GM18907 (cell line): ENCODE measurements around the gene PAK1.
"Not testable (repeated sequence)": the region's sequence is repeated elsewhere in the genome, so short reads cannot be mapped to it uniquely, and the experiment has no call there.

Source experiments
- ATAC-seq: cut with Tn5 transposase; IDR thresholded peaks from one replicate; pipeline ENCODE4 v1.9.1; 2021; ENCODE audit warnings: mild to moderate bottlenecking, moderate library complexity; ENCODE audit not compliant: unreplicated experiment

Gene PAK1

DNA sequence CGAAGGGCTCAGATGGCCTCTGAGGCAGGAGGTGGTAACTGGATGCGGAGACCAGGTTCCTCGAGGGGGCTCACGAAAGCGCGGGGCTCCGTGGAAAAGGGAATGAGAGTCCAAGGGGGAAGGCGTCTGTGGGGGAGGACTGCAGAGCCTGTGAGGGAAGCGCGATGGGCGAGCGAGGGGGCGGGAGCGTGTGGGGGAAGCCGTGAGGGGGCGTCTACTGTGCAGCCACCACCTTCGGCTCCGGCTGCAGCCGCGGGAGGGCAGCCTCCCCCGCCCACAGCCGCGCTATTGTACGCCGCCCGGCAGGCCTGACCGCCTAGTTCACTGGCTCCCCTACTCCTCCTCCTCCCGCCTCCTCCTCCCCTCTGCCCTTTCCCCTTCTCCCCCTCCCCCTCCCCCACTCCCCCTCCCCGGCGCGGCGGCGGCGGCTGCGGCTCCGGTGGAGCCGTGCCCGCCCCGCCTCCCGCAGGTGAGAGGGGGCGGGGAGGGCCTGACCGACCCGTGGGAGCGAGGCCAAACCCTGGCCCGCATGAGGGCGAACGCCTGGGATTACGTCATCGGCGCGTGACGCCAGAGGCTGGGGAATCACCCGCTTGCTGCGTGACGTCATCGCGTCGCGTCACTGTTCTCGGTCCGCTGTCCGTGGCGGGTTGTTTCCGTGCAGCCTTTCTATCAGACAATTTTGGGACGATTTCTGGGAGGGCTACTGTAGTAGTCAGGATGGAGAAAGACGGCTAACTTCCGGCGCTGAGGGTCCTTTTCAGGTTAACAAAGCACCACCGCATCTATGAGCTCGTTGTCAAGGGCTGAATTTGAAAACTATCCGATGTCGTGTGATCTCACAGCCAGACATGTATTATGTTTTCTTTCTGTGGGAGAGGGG is at the start of gene PAK1:
TSS of gene PAK1 (minus strand) at position 294 of the 883 bp plus-strand sequence. CDS start 81,574 bp downstream, outside the sequence.
- ATAC-seq: peak; percentile 66

DNA sequence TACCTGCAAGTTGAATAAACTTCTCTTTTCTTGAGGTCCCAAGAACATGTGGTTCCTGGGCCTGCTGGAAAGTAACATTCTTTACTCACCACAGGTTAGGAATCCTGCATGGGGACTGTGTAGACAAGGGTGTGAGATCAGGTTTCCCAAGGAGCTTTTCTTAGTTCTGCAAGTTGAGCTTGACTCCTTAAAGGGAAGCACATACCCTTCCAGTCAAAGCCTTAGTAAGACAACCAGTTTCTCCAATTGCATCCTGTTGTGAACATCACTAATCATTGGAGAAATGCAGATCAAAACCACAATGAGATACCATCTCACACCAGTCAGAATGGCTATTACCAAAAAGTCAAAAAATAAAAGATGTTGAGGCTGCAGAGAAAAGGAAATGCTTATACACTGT is 48.3 kb upstream of the PAK1 start:
- no peak for ATAC-seq

- no peak for ATAC-seq
These were observed 46.0 kb upstream of the PAK1 start for GRCh38 chr11:77519847-77520246.

DNA sequence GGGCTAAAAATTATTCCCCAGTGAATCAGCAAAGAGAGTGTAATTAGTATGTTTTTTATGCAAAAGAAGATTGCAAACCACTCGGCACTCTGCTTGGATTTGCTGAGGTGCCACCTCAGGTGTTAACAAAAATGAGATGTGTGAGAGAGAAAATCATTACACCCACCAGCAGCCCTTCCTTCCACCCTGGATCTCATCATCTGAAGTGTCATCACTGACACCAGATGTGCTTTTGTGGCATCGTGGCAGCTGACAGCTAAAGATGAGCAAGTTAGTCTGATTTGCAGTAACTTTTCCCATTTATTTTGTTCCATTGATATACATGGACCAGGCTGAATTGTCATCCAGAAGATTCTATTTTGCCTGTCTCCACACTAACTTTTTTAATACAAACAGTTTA is 44.6 kb upstream of the PAK1 start:
- ATAC-seq: no peak

- ATAC-seq: no peak
These were observed 43.9 kb upstream of the PAK1 start for GRCh38 chr11:77517753-77518152.

DNA sequence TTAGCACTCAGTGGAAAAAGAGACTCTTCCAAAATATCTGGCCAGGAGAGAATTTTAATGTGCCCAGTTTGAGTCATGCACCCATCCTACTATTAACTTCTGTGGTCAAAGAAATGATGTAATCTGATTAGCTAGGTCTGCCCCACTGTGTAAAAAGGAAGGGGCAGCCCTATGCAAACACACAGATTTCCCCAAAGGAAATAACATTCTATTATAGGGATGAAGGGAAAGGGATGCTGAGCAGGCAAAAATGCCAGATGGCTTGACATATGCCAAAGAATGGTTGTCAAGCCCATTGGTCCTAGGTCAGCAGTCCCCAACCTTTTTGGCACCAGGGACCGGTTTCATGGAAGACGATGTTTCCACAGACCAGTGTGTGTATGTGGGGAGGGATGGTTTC is 43.3 kb upstream of the PAK1 start:
- no peak for ATAC-seq

DNA sequence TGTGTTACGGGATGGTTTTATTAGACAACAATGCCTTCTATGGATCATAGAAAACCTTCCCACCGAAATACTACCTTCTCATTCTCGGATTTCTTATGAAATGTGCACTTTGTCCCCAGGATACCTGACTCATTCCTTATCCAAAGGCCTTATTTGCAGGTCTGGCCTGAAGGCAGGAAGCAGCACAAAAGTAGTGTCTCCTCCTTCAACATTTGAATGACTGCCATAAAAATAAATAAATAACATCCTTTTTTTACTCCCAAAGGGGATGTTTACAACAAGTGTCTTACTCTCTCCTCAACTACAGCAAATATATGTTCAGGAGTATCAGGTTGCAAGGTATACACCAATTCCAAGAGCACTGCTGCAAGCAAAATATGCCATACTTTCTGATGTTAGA is 41.6 kb upstream of the PAK1 start:
- ATAC-seq: no peak

- ATAC-seq: no peak
These were observed 41.2 kb upstream of the PAK1 start for GRCh38 chr11:77515063-77515462.

DNA sequence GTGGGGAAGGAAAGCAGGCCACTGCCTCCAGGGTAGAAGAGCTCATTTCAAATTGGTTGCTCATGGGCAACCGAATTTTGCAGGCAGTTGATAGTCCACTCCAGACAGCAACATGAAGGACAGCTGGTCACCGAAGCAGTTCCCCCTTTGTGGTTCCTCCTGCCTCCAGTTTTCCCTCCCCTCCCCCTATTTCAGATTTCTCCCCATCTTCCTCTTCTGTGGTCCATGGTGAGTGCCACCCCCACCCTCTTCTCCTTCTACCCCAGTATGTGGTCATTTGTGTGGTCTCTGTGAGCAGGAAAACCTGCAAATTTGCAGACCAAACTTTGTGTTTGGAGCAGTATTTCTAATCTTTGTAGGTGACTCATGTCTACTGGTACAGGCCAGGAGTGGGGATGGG is 38.2 kb upstream of the PAK1 start:
- no peak for ATAC-seq

DNA sequence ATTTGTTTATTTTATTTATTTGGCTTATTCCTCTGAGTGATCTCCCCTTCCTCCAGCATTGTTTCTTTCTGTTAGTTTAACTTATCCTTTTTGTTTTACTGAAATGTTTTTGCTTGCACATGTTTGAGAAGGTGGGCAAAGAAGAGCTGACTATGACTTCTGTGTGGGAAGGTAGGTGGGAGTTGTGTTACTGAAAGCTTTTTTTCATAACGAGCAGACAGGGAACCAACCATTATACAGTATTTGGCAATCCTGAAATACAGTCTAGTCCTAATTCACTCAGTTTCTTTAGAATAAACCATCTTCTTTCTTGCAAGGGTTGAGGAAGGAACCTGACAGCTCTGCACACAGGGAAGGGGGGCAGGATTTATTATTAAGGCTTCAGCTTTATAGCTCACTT is 37.0 kb upstream of the PAK1 start:
- no peak for ATAC-seq

- no peak for ATAC-seq
These were observed 36.2 kb upstream of the PAK1 start for GRCh38 chr11:77510095-77510494.

DNA sequence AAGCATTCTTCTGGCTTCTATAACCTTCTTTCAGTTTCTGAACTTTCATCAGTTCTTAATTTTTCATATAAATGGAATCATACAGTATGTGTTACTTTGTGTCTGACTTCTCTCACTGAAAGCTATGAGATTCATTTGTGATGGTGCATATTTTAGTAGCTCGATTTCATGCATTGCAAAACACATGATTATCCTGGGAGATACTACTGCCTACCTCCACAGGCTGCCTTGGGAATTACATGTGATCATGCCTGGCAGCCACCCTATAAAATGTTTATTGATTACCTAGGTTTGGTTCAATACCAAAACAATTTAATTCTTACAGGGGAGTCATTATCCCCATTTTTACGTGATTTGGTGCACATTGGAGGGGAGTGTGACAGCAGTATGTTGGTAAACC is 34.1 kb upstream of the PAK1 start:
- no peak for ATAC-seq

GRCh38 chr11:77506857-77507256 is 33.0 kb upstream of the PAK1 start:
- ATAC-seq: no peak

- no peak for ATAC-seq
These were observed 32.1 kb upstream of the PAK1 start for GRCh38 chr11:77505956-77506355.

DNA sequence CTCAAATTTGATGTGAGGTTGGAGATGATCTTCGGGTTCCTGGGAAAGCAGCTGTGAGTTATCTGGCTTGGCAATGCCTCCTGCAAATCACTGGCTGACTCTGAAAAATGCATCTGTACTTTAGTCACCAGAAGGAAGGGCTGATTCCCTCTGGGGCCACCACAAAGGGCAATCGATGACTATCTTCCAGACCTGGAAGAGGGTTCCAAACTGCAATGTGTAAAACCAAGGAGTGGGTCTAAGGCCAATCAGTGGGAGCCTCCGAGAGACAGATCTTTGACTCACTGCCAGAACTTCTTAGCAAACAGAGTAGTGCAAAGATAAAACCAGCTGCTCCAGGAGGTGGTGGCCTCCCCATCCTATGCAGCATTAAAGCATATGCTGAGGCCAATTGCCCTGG is 29.1 kb upstream of the PAK1 start:
- ATAC-seq: no peak

DNA sequence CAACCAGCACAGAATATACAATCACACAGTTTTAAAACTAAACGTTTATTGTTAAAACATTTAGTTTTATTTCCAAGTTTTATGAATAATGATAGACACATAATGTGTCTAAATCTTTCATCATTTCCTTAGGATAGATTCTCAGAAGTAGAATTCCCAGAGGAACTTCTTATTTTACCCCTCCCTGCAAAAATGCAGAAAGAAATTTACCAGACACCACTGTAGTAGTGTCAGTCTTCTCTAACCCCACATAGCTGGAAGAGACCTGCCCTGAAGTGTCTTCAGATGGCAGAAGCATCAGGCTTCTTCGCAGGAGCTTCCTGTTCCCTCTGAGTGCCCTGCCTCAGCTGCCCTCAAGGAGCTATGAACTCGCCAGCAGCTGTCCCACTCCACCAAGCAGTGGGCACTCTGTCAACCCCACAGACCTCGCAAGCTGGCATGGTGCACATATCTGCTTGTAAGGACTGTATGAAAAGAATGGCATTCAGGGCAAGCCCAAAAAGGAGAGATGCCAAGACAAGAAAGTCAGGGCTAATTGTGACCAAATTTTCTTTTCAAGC is 28.5 kb upstream of the PAK1 start:
- no peak for ATAC-seq

GRCh38 chr11:77501758-77502157 is 27.9 kb upstream of the PAK1 start:
- no peak for ATAC-seq

DNA sequence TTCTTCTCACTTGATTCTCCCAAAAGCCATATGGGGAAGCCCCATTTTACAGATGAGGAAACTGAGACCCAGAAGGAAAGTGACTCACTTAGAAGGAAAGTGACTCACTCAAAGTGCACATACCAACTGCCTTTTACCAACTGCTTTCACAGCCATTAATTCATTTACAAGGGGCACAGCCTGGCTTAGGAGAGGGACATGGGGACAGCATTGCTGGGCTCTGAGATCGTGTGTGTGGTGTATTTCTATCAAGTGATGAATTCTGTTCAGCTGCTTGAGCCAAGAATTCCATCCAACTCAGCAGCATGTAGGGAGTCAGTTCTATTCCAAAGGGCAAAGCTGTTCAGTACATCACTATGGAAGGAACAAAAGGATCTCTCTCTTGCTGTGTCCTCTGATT is 23.5 kb upstream of the PAK1 start:
- no peak for ATAC-seq

DNA sequence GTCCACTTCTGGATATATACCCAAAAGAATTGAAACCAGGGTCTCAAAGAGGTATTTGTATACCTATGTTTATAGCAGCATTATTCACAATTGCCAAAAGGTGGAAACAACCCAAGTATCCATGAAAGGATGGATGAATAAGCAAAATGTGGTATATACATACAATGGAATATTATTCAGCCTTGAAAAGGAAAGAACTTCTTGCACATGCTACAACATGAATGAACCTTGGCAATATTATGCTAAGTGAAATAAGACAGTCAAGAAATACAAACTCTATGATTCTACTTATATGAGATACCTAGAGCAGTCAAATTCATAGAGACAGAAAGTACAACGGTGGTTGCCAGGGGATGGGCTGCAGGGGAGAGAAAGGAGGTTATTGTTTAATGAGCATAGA is 21.6 kb upstream of the PAK1 start:
- no peak for ATAC-seq

DNA sequence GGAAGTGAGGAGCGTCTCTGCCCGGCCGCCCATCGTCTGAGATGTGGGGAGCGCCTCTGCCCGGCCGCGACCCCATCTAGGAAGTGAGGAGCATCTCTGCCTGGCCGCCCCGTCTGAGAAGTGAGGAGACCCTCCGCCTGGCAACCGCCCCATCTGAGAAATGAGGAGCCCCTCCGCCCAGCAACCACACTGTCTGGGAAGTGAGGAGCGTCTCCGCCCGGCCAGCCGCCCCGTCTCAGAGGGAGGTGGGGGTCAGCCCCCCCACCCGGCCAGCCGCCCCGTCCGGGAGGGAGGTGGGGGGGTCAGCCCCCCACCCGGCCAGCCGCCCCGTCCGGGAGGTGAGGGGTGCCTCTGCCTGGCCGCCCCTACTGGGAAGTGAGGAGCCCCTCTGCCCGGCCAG is 16.1 kb upstream of the PAK1 start:
- not testable (repeated sequence) for ATAC-seq

- ATAC-seq: no peak
These were observed 13.9 kb upstream of the PAK1 start for GRCh38 chr11:77487790-77488189.

- no peak for ATAC-seq
These were observed 6.0 kb upstream of the PAK1 start for GRCh38 chr11:77479746-77480352.
